GM18868 (cell line): ENCODE data around the gene PLCB2.

Experiments used
- ATAC-seq: cut with Tn5 transposase; IDR thresholded peaks from one replicate; pipeline ENCODE4 v1.9.1; 2021; ENCODE audit warnings: mild to moderate bottlenecking, moderate library complexity; ENCODE audit not compliant: unreplicated experiment

The PLCB2 gene

GRCh38 chr15:40340740-40341400 is 33.1 kb upstream of the PLCB2 start, which contains the start of gene CCDC9B:
CCDC9B (minus strand) TSS chr15:40340939; CDS start chr15:40340819, 120 bp downstream.
- no peak for ATAC-seq

- ATAC-seq, result no peak
These were observed 32.5 kb upstream of the PLCB2 start for GRCh38 chr15:40340038-40340739.

DNA sequence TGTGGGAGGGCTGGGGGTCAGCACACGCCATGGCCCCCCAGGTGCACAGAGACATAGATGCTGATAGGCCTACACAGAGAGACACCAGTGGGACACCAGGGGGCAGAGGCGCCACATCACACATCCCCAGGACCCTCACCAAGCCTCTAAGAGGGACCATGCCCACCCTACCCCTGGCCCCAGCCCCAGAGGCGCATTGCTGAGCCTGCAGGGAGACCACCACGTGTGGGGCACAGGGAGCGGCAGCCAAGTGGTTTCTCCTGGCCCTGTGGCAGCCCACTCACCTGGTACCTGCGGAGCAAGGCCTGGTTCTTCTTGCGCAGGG is 31.8 kb upstream of the PLCB2 start:
- no peak for ATAC-seq

DNA sequence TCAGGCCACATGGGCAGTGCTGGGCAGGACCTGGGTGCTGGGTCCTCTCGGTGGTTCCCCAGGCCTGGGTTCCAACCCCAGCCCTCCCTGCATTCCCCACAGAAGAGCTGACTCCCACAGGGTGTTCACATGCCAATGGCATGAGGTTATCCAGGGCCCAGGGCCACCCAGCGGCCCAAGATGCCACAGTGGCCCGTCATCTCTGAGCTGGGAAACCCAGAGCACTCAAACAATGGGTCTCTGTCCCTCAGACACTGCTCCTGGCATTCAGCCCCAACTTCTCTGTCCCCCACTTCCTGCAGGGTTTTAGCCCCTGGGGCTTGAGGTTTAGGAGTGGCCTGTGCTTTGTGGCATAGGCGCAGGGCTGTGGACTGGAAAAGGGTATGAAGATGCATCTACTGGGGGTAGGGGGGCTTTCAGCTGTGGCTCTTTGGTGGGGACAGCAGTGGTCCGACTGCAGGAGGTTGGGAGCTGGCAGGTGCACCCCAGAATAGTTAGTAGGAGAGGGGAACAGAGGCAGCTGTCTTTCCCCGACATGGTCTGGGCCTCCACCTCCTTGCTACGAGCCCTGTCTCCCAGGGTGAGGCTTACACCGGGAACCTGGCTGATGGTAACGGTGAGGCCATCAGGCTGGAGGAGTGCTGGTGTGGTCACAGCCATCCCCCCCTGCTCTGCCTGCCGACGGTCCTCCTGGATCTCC is 31.3 kb upstream of the PLCB2 start:
- ATAC-seq, result no peak

GRCh38 chr15:40338041-40338657 is 30.4 kb upstream of the PLCB2 start:
- peak; percentile 71 for ATAC-seq

- ATAC-seq, result no peak
These were observed 29.9 kb upstream of the PLCB2 start for GRCh38 chr15:40337597-40337996.

GRCh38 chr15:40336744-40337122 is 29.0 kb upstream of the PLCB2 start:
- no peak for ATAC-seq

- ATAC-seq, result no peak
These were observed 28.4 kb upstream of the PLCB2 start for GRCh38 chr15:40335938-40336743.

GRCh38 chr15:40334941-40335795 is 27.4 kb upstream of the PLCB2 start:
- ATAC-seq, result no peak

DNA sequence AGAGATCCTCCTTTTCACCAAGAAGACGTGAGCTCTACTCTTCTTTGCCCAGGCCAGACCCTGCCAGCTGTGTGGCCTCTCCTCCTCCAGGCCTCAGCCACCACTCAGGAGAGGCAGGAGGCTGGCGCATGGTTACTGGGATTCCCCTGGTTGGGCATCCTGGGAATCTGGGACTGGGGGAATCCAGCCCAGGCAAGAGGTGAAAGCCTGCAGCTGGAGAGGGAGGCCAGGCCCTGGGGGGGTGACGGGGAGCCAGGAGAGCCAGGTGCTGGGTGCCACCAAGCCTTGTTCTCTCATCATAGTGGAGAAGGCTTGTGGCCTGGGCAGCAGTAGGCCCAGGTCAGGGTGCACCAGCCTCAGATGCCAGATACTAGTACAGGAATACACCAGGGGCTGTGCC is 26.8 kb upstream of the PLCB2 start:
- ATAC-seq, result no peak

DNA sequence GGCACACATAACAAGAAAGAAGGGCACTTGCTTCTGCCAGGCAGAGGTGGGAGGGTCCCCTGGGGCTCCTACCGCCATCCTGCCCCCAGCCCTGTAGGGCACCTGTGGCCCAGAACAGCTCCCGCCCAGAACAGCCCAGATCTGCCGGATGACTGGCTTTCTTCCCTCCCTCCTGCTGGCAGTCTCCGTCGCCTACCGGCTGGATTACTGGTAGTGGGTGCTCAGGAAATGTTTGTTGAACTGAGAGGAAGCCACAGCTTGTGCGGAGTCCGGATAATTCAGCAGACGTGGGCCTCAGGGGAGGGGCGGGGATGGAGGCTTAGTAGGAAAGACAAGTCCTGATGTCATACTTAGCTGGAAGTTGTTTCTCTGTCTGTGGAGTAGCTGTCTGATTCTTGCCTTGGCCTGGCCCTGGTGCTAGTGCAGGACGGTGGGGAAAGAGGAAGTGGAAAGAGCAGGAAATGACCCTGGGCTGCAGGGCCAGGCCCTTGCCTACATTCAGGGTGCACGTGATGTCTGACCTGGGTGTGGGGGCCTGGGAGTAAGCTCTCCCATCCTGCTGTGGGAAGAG is 26.3 kb upstream of the PLCB2 start:
- peak; percentile 41 for ATAC-seq

DNA sequence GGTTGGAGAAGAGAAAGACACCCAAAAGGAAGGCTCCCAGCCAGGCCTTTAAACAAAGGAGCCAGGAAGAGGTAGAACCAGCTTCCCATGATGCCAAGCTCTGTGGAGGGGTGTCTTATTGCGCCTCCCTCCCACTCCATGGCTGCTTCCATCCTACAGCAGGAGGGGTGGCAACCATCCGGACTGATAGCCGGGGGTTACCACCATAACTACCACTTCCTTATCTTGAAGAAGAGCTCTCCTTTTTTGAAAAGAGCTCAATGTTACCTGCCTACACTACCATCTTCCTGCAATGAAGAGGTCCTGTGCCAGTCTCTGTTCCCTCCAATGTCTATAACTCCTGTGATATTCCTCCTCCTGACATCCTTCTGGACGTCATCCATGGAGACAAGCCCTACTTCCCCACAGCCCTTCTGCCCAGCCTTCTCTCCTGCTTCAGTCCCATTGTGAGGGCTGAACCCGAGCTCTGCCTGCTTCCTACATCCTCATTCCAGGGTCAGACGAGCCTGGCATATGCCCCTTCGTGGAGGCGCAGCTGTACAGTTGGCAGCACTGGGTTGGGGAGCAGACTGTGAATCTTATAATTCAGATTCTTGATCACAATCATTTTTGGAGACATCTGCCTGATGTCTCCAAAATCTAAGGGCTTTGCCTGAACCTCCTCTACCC is 24.5 kb upstream of the PLCB2 start:
- no peak for ATAC-seq

GRCh38 chr15:40331637-40332036 is 23.9 kb upstream of the PLCB2 start:
- ATAC-seq, result no peak

- ATAC-seq, result no peak
These were observed 23.3 kb upstream of the PLCB2 start for GRCh38 chr15:40331026-40331425.

DNA sequence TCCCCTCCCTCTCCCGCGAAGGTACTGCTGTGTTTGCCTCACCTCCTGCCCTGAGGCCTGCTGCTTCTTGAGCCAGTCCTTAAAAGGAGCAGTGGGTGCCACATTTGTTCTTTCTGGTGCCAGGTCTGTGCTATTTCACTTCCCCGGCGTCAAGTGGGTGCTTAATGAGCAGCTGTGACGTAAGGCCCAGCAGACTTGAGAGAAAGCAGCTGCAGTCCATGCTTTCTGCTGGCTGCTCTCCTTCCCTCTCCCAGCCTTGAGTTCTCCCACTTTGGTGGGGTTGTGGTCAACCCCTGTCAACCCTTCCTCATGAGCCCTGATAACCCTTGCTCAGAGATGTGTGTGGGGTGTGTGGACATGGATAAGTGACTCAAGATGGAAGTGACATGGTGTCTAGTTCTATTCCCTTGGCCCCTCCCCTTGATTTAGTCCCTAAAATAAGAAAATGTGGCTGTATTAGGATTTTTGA is 22.7 kb upstream of the PLCB2 start:
- no peak for ATAC-seq

DNA sequence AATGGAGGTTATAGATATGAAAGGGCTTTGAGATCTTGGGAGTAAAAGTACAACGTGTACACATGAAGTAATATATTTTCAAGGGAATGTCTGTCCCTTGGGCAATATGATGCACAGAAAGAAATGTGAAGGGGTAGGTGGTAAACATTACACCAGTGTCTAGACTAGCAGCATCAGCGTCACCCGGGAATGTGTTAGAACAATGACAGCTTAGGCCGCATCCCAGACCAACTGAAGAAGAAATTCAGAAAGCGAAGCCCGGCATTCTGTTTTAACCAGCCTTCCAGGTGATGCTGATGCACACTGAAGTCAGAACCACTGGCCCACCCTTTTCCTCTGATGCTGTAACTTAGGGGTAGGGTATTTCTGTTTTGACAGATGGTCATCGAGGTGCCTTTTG is 22.1 kb upstream of the PLCB2 start:
- ATAC-seq, result no peak

GRCh38 chr15:40328751-40329150 is 21.0 kb upstream of the PLCB2 start:
- no peak for ATAC-seq

- ATAC-seq, result no peak
These were observed 20.4 kb upstream of the PLCB2 start for GRCh38 chr15:40328176-40328575.

DNA sequence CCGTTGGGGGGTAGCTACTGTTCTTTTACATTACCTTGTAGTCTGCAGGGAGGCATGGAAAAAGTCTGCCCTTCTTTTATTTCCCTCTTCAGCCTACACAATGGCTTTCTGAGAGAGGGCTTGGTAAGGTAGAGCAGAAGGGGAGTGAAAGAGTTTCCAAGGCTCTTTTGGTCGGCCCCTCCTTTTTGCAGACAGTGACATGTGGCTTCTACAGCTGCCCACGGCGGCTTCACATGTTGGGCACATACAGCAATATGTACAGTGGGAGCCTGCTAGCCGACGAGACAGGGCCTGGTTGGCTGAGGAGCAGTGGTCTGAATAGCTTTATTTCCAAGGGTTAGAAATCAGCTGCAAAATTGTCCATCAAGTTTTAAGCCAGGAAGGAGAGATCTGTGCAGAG is 19.7 kb upstream of the PLCB2 start:
- no peak for ATAC-seq
